Keratinocyte (primary cell): Measurements from ENCODE around the gene THBS4. TPM values are rescaled to one million over a fixed set of nuclear protein-coding genes. Genes with fewer than 3 reads are reported as not detected.

Experiments
- DNase-seq: peaks from one replicate; pipeline ENCODE4 v3.0.0-alpha.2; 2011; ENCODE audit warnings: low read depth, missing footprints, low spot score
- FAIRE-seq: peaks from 2 replicates; lab custom pipeline; 2011; peaks lifted over from hg19 to GRCh38; lab: Jason Lieb, UNC
- H2AFZ ChIP-seq: 2 replicates; pipeline ENCODE4 v1.6.0; 2012; ENCODE audit warnings: low read length, control low read depth, inconsistent platforms; ENCODE audit not compliant: control insufficient read depth
- H3K27ac ChIP-seq: 2 replicates; pipeline ENCODE4 v1.5.1; 2011; ENCODE audit warnings: low read length; ENCODE audit not compliant: control insufficient read depth, insufficient read depth
- H3K27me3 ChIP-seq: 3 replicates; pipeline ENCODE4 v1.6.0; 2011; ENCODE audit warnings: low read length; ENCODE audit not compliant: control insufficient read depth, insufficient read depth; ENCODE audit errors: extremely low read depth
- H3K36me3 ChIP-seq, 2 experiments: 2 replicates in 1 of 2; 3 replicates in 1 of 2; pipeline ENCODE4 v1.5.1; 2011; ENCODE audit warnings: low read length in 2 of 2, mild to moderate bottlenecking in 1 of 2; ENCODE audit not compliant: control insufficient read depth in 2 of 2, insufficient read depth in 2 of 2; ENCODE audit errors: extremely low read depth in 1 of 2
- H3K4me1 ChIP-seq: 3 replicates; pipeline ENCODE4 v1.5.1; 2011; ENCODE audit warnings: low read length; ENCODE audit not compliant: control insufficient read depth, insufficient read depth; ENCODE audit errors: extremely low read depth
- H3K4me2 ChIP-seq: 3 replicates; pipeline ENCODE4 v1.6.0; 2011; ENCODE audit warnings: low read depth, low read length; ENCODE audit not compliant: control insufficient read depth, insufficient read depth; ENCODE audit errors: extremely low read depth
- H3K4me3 ChIP-seq, 3 experiments: fragments of 200-600 bp in 1 of 3; sonication (generic) in 1 of 3; 2 replicates in 2 of 3; 3 replicates in 1 of 3; pipeline ENCODE4 v1.5.1; 2011 to 2016; ENCODE audit warnings: low read length in 3 of 3, mild to moderate bottlenecking in 3 of 3, control low read depth in 2 of 3, inconsistent platforms in 1 of 3, low read depth in 1 of 3, mixed read lengths in 1 of 3, mixed run types in 1 of 3, moderate library complexity in 1 of 3; ENCODE audit not compliant: control insufficient read depth in 2 of 3, insufficient read depth in 2 of 3; ENCODE audit errors: extremely low read depth in 1 of 3
- H3K79me2 ChIP-seq: 2 replicates; pipeline ENCODE4 v1.6.0; 2012; ENCODE audit warnings: low read length; ENCODE audit not compliant: control insufficient read depth, insufficient read depth
- H3K9ac ChIP-seq: 3 replicates; pipeline ENCODE4 v1.6.0; 2011; ENCODE audit warnings: low read length; ENCODE audit not compliant: control insufficient read depth, insufficient read depth; ENCODE audit errors: extremely low read depth
- H3K9me1 ChIP-seq: 3 replicates; pipeline ENCODE4 v1.6.0; 2011; ENCODE audit warnings: low read length; ENCODE audit not compliant: control insufficient read depth, insufficient read depth; ENCODE audit errors: extremely low read depth
- H3K9me3 ChIP-seq: 2 replicates; pipeline ENCODE4 v1.5.1; 2012; ENCODE audit warnings: low read depth, low read length; ENCODE audit not compliant: control insufficient read depth
- H4K20me1 ChIP-seq: 3 replicates; pipeline ENCODE4 v1.6.0; 2011; ENCODE audit warnings: low read length; ENCODE audit not compliant: control insufficient read depth, insufficient read depth; ENCODE audit errors: extremely low read depth
- EZH2 ChIP-seq: IDR thresholded peaks from one replicate; pipeline ENCODE4 v1.6.1; 2012; ENCODE audit warnings: inconsistent platforms, mild to moderate bottlenecking, low read length, moderate library complexity
- dilution Hi-C: fragments of 300-500 bp; cut with MboI; formaldehyde crosslinking; loops from one replicate; pipeline ENCODE4 v1.7.0; 2020; ENCODE audit warnings: low sequenced_read_pairs; ENCODE audit not compliant: extremely low pct_ligation_motif_present
- polyA plus RNA-seq, 5 experiments: library from polyadenylated mRNA; depleted of rRNA in 3 of 5; stranded (reverse) in 3 of 5; stranded (forward) in 1 of 5; unstranded in 1 of 5; fragments of >200 nt; gene quantifications; 1 replicate in 1 of 5; 2 replicates in 3 of 5; 3 replicates in 1 of 5; pipeline versions ENCODE4 v1.2.1 to v1.2.3, GENCODE V29; 2011 to 2012; ENCODE audit warnings: missing spikeins in 2 of 5, low read depth in 1 of 5, low replicate concordance in 1 of 5
- TF ChIP-seq, protein P1 (sequence below), 3 experiments: IDR thresholded peaks in 1 of 3; conservative IDR thresholded peaks in 1 of 3; optimal IDR thresholded peaks in 1 of 3; 2 replicates in 2 of 3; 3 replicates in 1 of 3; pipeline versions ENCODE3 to v1.5.1; 2011; ENCODE audit warnings: low read length in 3 of 3, mild to moderate bottlenecking in 3 of 3, moderate library complexity in 2 of 3, control low read depth in 1 of 3, inconsistent platforms in 1 of 3; ENCODE audit not compliant: insufficient read depth in 2 of 3; ENCODE audit errors: extremely low read depth in 1 of 3

Gene THBS4
- polyA plus RNA-seq, 1 donor (not counting 4 experiments of a cell fraction or from before 2014, with no cell fraction given): 0.47 TPM

DNA sequence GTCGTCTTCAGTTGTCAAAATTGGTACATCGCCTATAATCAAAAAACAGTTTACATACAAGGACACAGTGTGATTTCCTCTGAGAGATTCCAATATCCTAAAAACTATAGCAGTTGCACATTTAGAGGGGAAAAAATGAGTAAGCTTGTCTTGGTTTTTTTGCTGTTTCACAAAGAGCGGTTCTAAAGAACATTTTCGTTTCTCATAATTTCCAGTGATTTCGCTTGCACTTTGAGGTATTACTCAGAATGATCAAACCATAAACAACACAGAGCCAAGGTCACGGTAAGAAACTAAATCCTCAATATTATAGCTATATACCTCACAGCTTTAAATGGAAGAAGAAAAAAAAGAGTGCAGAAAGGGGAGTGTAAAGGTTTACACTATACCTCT, 44.9 kb upstream of the THBS4 start:
- FAIRE-seq: peak; percentile 32
- H3K4me1 ChIP-seq: peaks cover 13% of the 10 kb centered on the region
- no peak for TF ChIP-seq EZH2
- TF ChIP-seq, protein P1, sequence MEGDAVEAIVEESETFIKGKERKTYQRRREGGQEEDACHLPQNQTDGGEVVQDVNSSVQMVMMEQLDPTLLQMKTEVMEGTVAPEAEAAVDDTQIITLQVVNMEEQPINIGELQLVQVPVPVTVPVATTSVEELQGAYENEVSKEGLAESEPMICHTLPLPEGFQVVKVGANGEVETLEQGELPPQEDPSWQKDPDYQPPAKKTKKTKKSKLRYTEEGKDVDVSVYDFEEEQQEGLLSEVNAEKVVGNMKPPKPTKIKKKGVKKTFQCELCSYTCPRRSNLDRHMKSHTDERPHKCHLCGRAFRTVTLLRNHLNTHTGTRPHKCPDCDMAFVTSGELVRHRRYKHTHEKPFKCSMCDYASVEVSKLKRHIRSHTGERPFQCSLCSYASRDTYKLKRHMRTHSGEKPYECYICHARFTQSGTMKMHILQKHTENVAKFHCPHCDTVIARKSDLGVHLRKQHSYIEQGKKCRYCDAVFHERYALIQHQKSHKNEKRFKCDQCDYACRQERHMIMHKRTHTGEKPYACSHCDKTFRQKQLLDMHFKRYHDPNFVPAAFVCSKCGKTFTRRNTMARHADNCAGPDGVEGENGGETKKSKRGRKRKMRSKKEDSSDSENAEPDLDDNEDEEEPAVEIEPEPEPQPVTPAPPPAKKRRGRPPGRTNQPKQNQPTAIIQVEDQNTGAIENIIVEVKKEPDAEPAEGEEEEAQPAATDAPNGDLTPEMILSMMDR (optimal IDR thresholded peaks at IDR 0.05 in 1 of 3, IDR thresholded peaks at IDR 0.05 in 1 of 3, conservative IDR thresholded peaks at IDR 0.05 in 1 of 3; ENCODE audit: extremely low read depth in 1 of 3, insufficient read depth in 2 of 3, low read length in 3 of 3): no peak

DNA sequence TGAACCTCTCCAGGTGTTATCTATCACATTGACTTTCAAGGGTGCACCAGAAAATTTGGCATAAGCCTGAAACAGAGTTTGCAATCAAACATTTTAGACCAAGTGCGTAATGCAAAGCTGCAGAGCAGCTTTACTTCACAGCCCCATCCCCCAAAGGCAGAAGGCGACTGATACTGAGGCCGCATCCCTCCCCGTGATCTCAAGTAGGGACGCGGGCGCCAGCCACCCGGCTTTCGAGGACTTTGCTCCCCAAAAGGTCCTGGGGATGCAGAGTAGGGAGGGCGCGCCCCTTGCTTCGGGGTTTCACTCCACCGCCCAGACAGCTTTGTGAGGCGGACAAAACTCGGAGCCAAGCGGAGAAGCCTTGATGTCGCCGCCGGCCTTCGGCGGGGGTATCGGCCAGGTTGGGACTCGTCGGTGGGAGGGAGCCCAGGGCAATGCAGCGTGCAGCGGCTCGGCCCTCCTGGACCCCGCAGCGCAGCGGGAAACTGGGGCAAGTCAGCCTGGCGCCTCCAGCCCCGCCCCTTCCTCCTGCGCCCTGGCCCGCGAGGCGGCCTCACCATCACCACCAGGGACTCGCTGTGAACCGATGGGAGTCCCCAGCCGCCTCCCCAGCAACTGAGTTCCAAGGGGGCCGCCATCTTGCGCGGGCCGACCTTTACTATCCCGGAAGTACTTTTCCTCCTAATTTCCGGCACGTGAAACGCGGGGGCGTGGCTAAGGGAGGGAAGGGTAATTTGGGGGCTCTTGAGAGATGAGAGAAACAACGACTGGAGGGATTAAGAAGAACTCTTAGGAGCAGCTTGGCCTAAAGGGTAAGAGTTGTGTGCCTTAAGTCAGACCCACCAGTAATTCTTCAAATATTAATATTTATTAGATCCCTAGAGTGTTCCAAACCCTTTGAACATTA, 44.3 kb upstream of the THBS4 start, which contains the start of gene MTX3:
TSS of gene MTX3 (minus strand) at position 665 of the 910 bp plus-strand sequence. CDS start at position 641, 24 bp downstream.
- peak within 1 kb of the TSS; percentile 55 for H3K27ac ChIP-seq
- peak within 1 kb of the TSS; percentile 100 for H3K4me2 ChIP-seq
- H3K79me2 ChIP-seq: peaks cover 9% of the 10 kb centered on the region
- peaks cover 2% of the 10 kb centered on the region for H3K9me1 ChIP-seq
- peaks cover 2 to 3% of the 10 kb centered on the region in 2 experiments for H3K36me3 ChIP-seq
- TF ChIP-seq EZH2: no peak
- TF ChIP-seq, protein P1 (optimal IDR thresholded peaks at IDR 0.05 in 1 of 3, IDR thresholded peaks at IDR 0.05 in 1 of 3, conservative IDR thresholded peaks at IDR 0.05 in 1 of 3; ENCODE audit: extremely low read depth in 1 of 3, insufficient read depth in 2 of 3, low read length in 3 of 3): no peak
- peak within 1 kb of the TSS; percentile 81 for H2AFZ ChIP-seq
- H3K9ac ChIP-seq: peak within 1 kb of the TSS; percentile 84
- DNase-seq: peak; percentile 15
- H4K20me1 ChIP-seq: no peaks in the 10 kb centered on the region
- FAIRE-seq: no peak
- dilution Hi-C loops: no loop called here
- peak within 1 kb of the TSS; percentile 89 to 98 (median 92) for H3K4me3 ChIP-seq
- H3K27me3 ChIP-seq: no peaks in the 10 kb centered on the region
- H3K9me3 ChIP-seq: no peaks in the 10 kb centered on the region
- H3K4me1 ChIP-seq: peaks cover 13% of the 10 kb centered on the region

More for the DNA sequence above, 44.9 kb upstream of the THBS4 start:
- Histone ChIP-seq H3K27me3 (no peaks in the 10 kb centered on the region), H3K9me1 (peaks cover 2% of the 10 kb centered on the region), H3K27ac (peak overlapping the region; percentile 55), H3K9me3 (no peaks in the 10 kb centered on the region), H3K9ac (peak overlapping the region; percentile 84), H3K4me2 (peak overlapping the region; percentile 100), H3K36me3 (peaks cover 2 to 3% of the 10 kb centered on the region in 2 experiments), H3K79me2 (peaks cover 9% of the 10 kb centered on the region), H3K4me3 (peak overlapping the region; percentile 89 to 98 (median 92)), H2AFZ (peak overlapping the region; percentile 81), H4K20me1 (no peaks in the 10 kb centered on the region)
- dilution Hi-C loops: no loop called here
- no peak for DNase-seq
